ENCODE results near the gene PLAGL2. TPM values are rescaled to one million over a fixed set of nuclear protein-coding genes. Genes with fewer than 3 reads are reported as not detected.
A peak's percentile ranks its signal among the peaks of the same experiment; 100 is the strongest.

The PLAGL2 gene
- total and polyA plus RNA-seq, 3 experiments from 2014 or later = 4.4 to 121 (median 120) TPM

GRCh38 chr20:32189691-32190615 lies 17.6 kb downstream of the PLAGL2 start:
- Histone ChIP-seq H3K9me3 (ENCODE audit: low read length) (no peaks in the 10 kb centered on the region), H3K4me3 (ENCODE audit: low read length) (peak overlapping the region; percentile 64), H3K27me3 (ENCODE audit: insufficient read depth, low read length, poor library complexity, severe bottlenecking) (no peaks in the 10 kb centered on the region), H3K36me3 (ENCODE audit: insufficient read depth, low read length) (no peaks in the 10 kb centered on the region), H3K27ac (ENCODE audit: low read depth, low read length) (peak overlapping the region; percentile 4), H3K4me1 (ENCODE audit: insufficient read depth, low read length) (peaks cover 18% of the 10 kb centered on the region)
- peak overlapping the region; percentile 83 to 91 (median 85) for H3K4me3 Mint-ChIP-seq
- peaks cover 0 to 3% of the 10 kb centered on the region in 2 donors for H3K27me3 Mint-ChIP-seq
- H3K9me3 Mint-ChIP-seq = no peaks in the 10 kb centered on the region
- peak overlapping the region; percentile 82 to 94 (median 92) for H3K27ac Mint-ChIP-seq
- H3K4me1 Mint-ChIP-seq = peaks cover 24 to 31% (median 26%) of the 10 kb centered on the region in 3 donors
- DNase-seq = peak; percentile 24 to 58 (median 39)
- CTCF ChIA-PET = no interaction called here
- POLR2A ChIA-PET = interaction anchor here (0.5 to 0.6 kb wide), 2 partner anchors 95 to 170 kb away, joined by 3 to 4 read pairs; no protein-coding TSS in a partner anchor
- H3K36me3 Mint-ChIP-seq = peaks cover 0 to 11% (median 4%) of the 10 kb centered on the region in 3 donors

GRCh38 chr20:32189123-32189410 lies 18.5 kb downstream of the PLAGL2 start:
- H3K36me3 ChIP-seq (ENCODE audit: insufficient read depth, low read length) = no peaks in the 10 kb centered on the region
- no peaks in the 10 kb centered on the region for H3K27me3 ChIP-seq (ENCODE audit: insufficient read depth, low read length, poor library complexity, severe bottlenecking)
- H3K4me1 Mint-ChIP-seq = peaks cover 20 to 29% (median 22%) of the 10 kb centered on the region in 3 donors
- peak overlapping the region; percentile 21 to 96 (median 91) for H3K27ac Mint-ChIP-seq
- H3K4me3 ChIP-seq (ENCODE audit: low read length) = peak overlapping the region; percentile 64
- peaks cover 0 to 4% (median 0%) of the 10 kb centered on the region in 3 donors for H3K36me3 Mint-ChIP-seq
- peaks cover 18% of the 10 kb centered on the region for H3K4me1 ChIP-seq (ENCODE audit: insufficient read depth, low read length)
- DNase-seq = no peak
- no peaks in the 10 kb centered on the region for H3K9me3 Mint-ChIP-seq
- POLR2A ChIA-PET = interaction anchor here (0.6 kb wide), 1 partner anchor 171 kb away, joined by 3 read pairs; no protein-coding TSS in a partner anchor
- peaks cover 0 to 3% of the 10 kb centered on the region in 2 donors for H3K27me3 Mint-ChIP-seq
- peak overlapping the region; percentile 82 to 87 (median 85) for H3K4me3 Mint-ChIP-seq
- no peaks in the 10 kb centered on the region for H3K9me3 ChIP-seq (ENCODE audit: low read length)
- CTCF ChIA-PET = no interaction called here
- no peak overlapping the region for H3K27ac ChIP-seq (ENCODE audit: low read depth, low read length)

DNA sequence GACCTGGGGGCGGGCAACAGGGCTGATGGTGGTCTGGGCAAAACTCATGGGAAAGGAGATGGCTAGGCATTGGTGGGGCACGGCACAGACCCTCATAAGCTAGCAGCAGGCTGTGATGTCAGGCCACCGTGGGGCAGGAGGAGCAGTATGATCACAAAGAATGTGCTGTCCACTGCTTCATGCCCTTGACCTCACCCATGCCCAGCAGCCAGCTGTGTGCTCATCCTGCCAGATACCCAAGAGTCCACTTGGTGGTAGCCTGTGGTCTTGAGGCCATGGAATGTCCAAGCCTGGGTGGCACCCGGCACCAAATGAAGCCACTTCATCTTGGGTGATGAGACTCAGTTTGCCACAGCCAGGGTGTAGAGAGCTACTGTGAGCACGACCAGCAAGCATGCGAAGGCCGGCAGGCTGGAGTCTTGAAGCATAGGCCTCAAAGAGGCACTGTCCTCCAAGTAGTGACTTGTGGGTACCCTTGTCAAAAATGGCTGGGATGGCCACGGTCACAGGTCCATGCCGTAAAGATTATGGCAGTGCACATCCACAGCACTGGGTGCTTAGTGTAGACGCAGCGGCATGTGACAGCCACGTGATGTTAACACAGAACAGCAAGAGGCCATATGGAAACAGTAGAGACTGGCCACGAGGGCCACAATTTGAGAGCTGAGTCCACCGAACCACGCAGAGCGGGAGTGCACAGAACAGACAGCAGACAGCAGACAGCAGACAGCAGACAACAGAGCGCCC lies 19.0 kb downstream of the PLAGL2 start:
- CTCF ChIA-PET = no interaction called here
- H3K4me1 ChIP-seq (ENCODE audit: insufficient read depth, low read length) = peaks cover 18% of the 10 kb centered on the region
- no peaks in the 10 kb centered on the region for H3K27me3 ChIP-seq (ENCODE audit: insufficient read depth, low read length, poor library complexity, severe bottlenecking)
- Mint-ChIP-seq H3K36me3 (no peaks in the 10 kb centered on the region), H3K4me3 (peak overlapping the region; percentile 82 to 87 (median 84)), H3K9me3 (no peaks in the 10 kb centered on the region), H3K4me1 (peaks cover 20 to 29% (median 22%) of the 10 kb centered on the region in 3 donors), H3K27ac (peak overlapping the region; percentile 61 to 96 (median 89)), H3K27me3 (no peaks in the 10 kb centered on the region)
- H3K9me3 ChIP-seq (ENCODE audit: low read length) = no peaks in the 10 kb centered on the region
- H3K27ac ChIP-seq (ENCODE audit: low read depth, low read length) = no peak overlapping the region
- DNase-seq = peak in 1 of 5 donors; percentile 43
- no peaks in the 10 kb centered on the region for H3K36me3 ChIP-seq (ENCODE audit: insufficient read depth, low read length)
- POLR2A ChIA-PET = interaction anchor here (0.6 kb wide), 1 partner anchor 171 kb away, joined by 3 read pairs; no protein-coding TSS in a partner anchor
- H3K4me3 ChIP-seq (ENCODE audit: low read length) = peak overlapping the region; percentile 64

- H3K36me3 Mint-ChIP-seq = no peaks in the 10 kb centered on the region
- CTCF ChIA-PET = no interaction called here
- POLR2A ChIA-PET = no interaction called here
Measured at GRCh38 chr20:32186506-32186905, 21.0 kb downstream of the PLAGL2 start.

DNA sequence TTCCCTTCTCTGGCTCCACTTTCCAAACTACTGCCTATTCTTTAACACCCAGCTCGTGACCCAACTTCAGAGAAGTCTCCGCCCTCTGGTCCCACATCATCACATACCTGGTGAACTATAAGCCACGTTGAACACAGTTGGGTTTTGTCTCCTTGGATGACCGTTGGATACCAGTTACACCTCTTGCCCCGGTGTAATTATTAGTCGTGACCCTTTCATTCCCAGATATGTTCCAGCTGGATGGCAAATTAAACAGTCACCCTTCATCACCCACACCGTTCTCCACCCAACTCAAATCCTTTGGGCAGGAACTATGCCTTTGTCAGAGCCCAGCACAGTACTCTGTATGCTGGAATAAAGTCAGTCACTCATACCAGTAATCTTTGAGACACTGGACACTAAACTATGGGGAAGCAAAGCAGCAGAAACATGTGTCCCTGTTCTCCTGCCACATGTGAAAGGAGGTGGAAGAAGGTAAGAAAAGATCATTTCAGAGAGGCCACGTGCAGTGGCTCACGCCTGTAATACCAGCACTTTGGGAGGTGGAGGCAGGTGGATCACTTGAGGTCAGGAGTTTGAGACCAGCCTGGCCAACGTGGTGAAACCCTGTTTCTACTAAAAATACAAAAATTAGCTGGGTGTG lies 22.5 kb downstream of the PLAGL2 start:
- H3K4me3 ChIP-seq (ENCODE audit: low read length) = no peak overlapping the region
- POLR2A ChIA-PET = no interaction called here
- no peak overlapping the region for H3K27ac ChIP-seq (ENCODE audit: low read depth, low read length)
- CTCF ChIA-PET = no interaction called here
- no peak for DNase-seq
- H3K36me3 Mint-ChIP-seq = no peaks in the 10 kb centered on the region
- no peaks in the 10 kb centered on the region for H3K9me3 Mint-ChIP-seq
- H3K27me3 ChIP-seq (ENCODE audit: insufficient read depth, low read length, poor library complexity, severe bottlenecking) = no peaks in the 10 kb centered on the region
- H3K4me1 Mint-ChIP-seq = peaks cover 13 to 15% (median 14%) of the 10 kb centered on the region in 3 donors
- H3K36me3 ChIP-seq (ENCODE audit: insufficient read depth, low read length) = no peaks in the 10 kb centered on the region
- no peaks in the 10 kb centered on the region for H3K9me3 ChIP-seq (ENCODE audit: low read length)
- no peak overlapping the region for H3K4me3 Mint-ChIP-seq
- H3K4me1 ChIP-seq (ENCODE audit: insufficient read depth, low read length) = peaks cover 18% of the 10 kb centered on the region
- H3K27ac Mint-ChIP-seq = no peak overlapping the region
- H3K27me3 Mint-ChIP-seq = peaks cover 0 to 2% of the 10 kb centered on the region in 2 donors

More at GRCh38 chr20:32186506-32186905, 21.0 kb downstream of the PLAGL2 start:
- Mint-ChIP-seq H3K9me3 (no peaks in the 10 kb centered on the region), H3K4me3 (no peak overlapping the region), H3K27ac (no peak overlapping the region), H3K4me1 (peaks cover 18 to 25% (median 22%) of the 10 kb centered on the region in 3 donors), H3K27me3 (peaks cover 0 to 2% of the 10 kb centered on the region in 2 donors)
- Histone ChIP-seq H3K4me3 (ENCODE audit: low read length) (no peak overlapping the region), H3K27me3 (ENCODE audit: insufficient read depth, low read length, poor library complexity, severe bottlenecking) (no peaks in the 10 kb centered on the region), H3K27ac (ENCODE audit: low read depth, low read length) (no peak overlapping the region), H3K4me1 (ENCODE audit: insufficient read depth, low read length) (peaks cover 18% of the 10 kb centered on the region), H3K9me3 (ENCODE audit: low read length) (no peaks in the 10 kb centered on the region), H3K36me3 (ENCODE audit: insufficient read depth, low read length) (no peaks in the 10 kb centered on the region)
- DNase-seq = no peak

DNA sequence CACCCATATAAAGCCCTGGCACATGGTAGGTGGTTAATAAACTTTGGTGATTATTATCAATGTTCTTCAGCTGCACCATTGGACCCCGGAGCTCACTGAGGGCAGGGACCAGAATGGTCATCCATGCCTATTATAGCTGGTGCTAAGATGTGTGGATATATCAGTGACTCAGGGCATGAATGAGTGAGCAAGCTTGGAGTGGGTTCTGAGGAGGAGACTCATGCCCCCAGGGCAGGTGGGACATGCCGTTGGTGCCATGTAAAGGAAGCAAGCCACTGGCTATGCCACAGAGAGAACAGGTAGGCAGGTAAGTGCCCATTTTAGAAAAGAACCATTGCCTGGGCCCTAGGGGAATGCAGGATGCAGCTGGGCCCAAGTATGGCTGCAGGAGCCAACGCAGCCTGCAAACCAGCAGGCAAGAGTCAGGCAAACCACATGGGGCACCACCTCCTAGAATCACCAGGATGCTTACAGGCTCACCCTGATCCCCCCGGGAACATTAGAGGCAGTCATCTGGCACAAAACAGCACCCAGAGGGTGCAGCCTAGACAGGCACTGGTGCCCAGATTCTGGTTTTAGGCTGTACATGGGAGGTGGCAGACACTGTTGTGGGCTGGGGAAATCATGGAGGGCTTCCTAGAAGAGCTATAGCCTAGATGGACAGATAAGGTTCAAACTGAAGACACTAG lies 23.5 kb downstream of the PLAGL2 start:
- H3K4me1 Mint-ChIP-seq = peaks cover 5 to 9% (median 9%) of the 10 kb centered on the region in 3 donors
- no peak overlapping the region for H3K4me3 Mint-ChIP-seq
- H3K9me3 ChIP-seq (ENCODE audit: low read length) = no peaks in the 10 kb centered on the region
- DNase-seq = no peak
- H3K9me3 Mint-ChIP-seq = no peaks in the 10 kb centered on the region
- no peak overlapping the region for H3K27ac Mint-ChIP-seq
- no peak overlapping the region for H3K4me3 ChIP-seq (ENCODE audit: low read length)
- H3K36me3 ChIP-seq (ENCODE audit: insufficient read depth, low read length) = no peaks in the 10 kb centered on the region
- peaks cover 0 to 2% of the 10 kb centered on the region in 2 donors for H3K27me3 Mint-ChIP-seq
- H3K27me3 ChIP-seq (ENCODE audit: insufficient read depth, low read length, poor library complexity, severe bottlenecking) = no peaks in the 10 kb centered on the region
- H3K36me3 Mint-ChIP-seq = no peaks in the 10 kb centered on the region
- CTCF ChIA-PET = no interaction called here
- peaks cover 11% of the 10 kb centered on the region for H3K4me1 ChIP-seq (ENCODE audit: insufficient read depth, low read length)
- POLR2A ChIA-PET = no interaction called here
- H3K27ac ChIP-seq (ENCODE audit: low read depth, low read length) = no peak overlapping the region

- Mint-ChIP-seq H3K36me3 (no peaks in the 10 kb centered on the region), H3K4me1 (no peaks in the 10 kb centered on the region), H3K27ac (peak overlapping the region in 1 of 8 donors; percentile 36), H3K27me3 (peaks cover 0 to 2% of the 10 kb centered on the region in 2 donors), H3K9me3 (no peaks in the 10 kb centered on the region), H3K4me3 (no peak overlapping the region)
- Histone ChIP-seq H3K9me3 (ENCODE audit: low read length) (no peaks in the 10 kb centered on the region), H3K27me3 (ENCODE audit: insufficient read depth, low read length, poor library complexity, severe bottlenecking) (no peaks in the 10 kb centered on the region), H3K36me3 (ENCODE audit: insufficient read depth, low read length) (no peaks in the 10 kb centered on the region), H3K4me3 (ENCODE audit: low read length) (no peak overlapping the region), H3K27ac (ENCODE audit: low read depth, low read length) (no peak overlapping the region), H3K4me1 (ENCODE audit: insufficient read depth, low read length) (no peaks in the 10 kb centered on the region)
- DNase-seq = no peak
- CTCF ChIA-PET = no interaction called here
- POLR2A ChIA-PET = no interaction called here
Measured at GRCh38 chr20:32181606-32182005, 25.9 kb downstream of the PLAGL2 start.

Data from CD8-positive, alpha-beta memory T cell (primary cell).